NCI-H2081 (cell line): ENCODE results near the gene ASPG.
A peak's percentile ranks its signal among the peaks of the same experiment; 100 is the strongest.

ENCODE experiments used
- DNase-seq, 2 experiments: peaks; one replicate each; lab custom pipeline; 2025; lab: John Stamatoyannopoulos, UW

Gene ASPG

GRCh38 chr14:104075530-104076151 is 9.9 kb upstream of the ASPG start:
- DNase-seq: no peak

GRCh38 chr14:104076743-104077142 is 8.8 kb upstream of the ASPG start:
- DNase-seq: no peak

- peak; percentile 90 to 93 for DNase-seq
Measured at GRCh38 chr14:104078031-104078455, 7.5 kb upstream of the ASPG start.

- no peak for DNase-seq
Measured at GRCh38 chr14:104080376-104081260, 4.9 kb upstream of the ASPG start.

GRCh38 chr14:104081261-104081835 is 4.2 kb upstream of the ASPG start:
- peak; percentile 15 to 62 for DNase-seq

- no peak for DNase-seq
Measured at GRCh38 chr14:104081951-104082464, 3.5 kb upstream of the ASPG start.

- no peak for DNase-seq
Measured at GRCh38 chr14:104082807-104083206, 2.7 kb upstream of the ASPG start.

- DNase-seq: no peak
Measured at GRCh38 chr14:104084251-104085002, 1.1 kb upstream of the ASPG start.

GRCh38 chr14:104085889-104086201 is 345 bp downstream of the ASPG start:
- no peak for DNase-seq

GRCh38 chr14:104086210-104086660 is 735 bp downstream of the ASPG start:
- no peak for DNase-seq

GRCh38 chr14:104086661-104087461 is 1.4 kb downstream of the ASPG start:
- DNase-seq: no peak

GRCh38 chr14:104087505-104087904 is 2.0 kb downstream of the ASPG start:
- DNase-seq: no peak

- no peak for DNase-seq
Measured at GRCh38 chr14:104087981-104088850, 2.7 kb downstream of the ASPG start.

GRCh38 chr14:104090071-104090748 is 4.7 kb downstream of the ASPG start:
- no peak for DNase-seq

GRCh38 chr14:104091061-104091926 is 5.8 kb downstream of the ASPG start:
- DNase-seq: no peak

- DNase-seq: no peak
Measured at GRCh38 chr14:104091927-104092771, 6.6 kb downstream of the ASPG start.

GRCh38 chr14:104092931-104093365 is 7.4 kb downstream of the ASPG start:
- DNase-seq: no peak
